ENCODE measurements around the gene KLHDC7B. TPM values are rescaled to one million over a fixed set of nuclear protein-coding genes. Genes with fewer than 3 reads are reported as not detected.
"Not testable (repeated sequence)": the region's sequence is repeated elsewhere in the genome, so short reads cannot be mapped to it uniquely, and the experiment has no call there.

Gene KLHDC7B
- polyA plus RNA-seq, 4 donors: 0.10 to 0.28 TPM; not detected in 2

DNA sequence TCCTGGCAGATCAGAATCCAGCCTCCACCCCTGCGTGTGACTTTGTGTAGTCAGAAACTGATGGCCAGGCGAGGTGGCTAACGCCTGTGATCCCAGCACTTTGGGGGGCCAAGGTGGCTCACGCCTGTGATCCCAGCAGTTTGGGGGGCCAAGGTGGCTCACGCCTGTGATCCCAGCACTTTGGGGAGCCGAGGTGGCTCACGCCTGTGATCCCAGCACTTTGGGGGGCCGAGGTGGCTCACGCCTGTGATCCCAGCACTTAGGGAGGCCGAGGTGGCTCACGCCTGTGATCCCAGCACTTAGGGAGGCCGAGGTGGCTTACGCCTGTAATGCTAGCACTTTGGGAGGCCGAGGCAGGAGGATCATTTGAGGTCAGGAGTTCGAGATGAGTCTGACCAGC is 32.5 kb upstream of the KLHDC7B start:
- WGBS, 3 donors: 96 to 98% (median 96%) methylated on average over 15 of the region's 15 CpGs
- no peaks in the 10 kb centered on the region for H3K27me3 ChIP-seq (ENCODE audit: control insufficient read depth in 3 of 3, insufficient read depth in 3 of 3, low read length in 3 of 3)
- H3K27ac ChIP-seq (ENCODE audit: low read depth in 1 of 3, low read length in 2 of 3): no peak overlapping the region
- no peak for FAIRE-seq
- H3K9me3 ChIP-seq (ENCODE audit: control insufficient read depth in 2 of 2, insufficient read depth in 1 of 2, low read depth in 1 of 2, low read length in 1 of 2): no peaks in the 10 kb centered on the region
- H3K36me3 ChIP-seq (ENCODE audit: control insufficient read depth in 3 of 3, insufficient read depth in 2 of 3, low read depth in 1 of 3, low read length in 3 of 3): peaks cover 3 to 49% (median 5%) of the 10 kb centered on the region in 3 donors
- H3K4me1 ChIP-seq (ENCODE audit: control insufficient read depth in 3 of 3, insufficient read depth in 2 of 3, low read depth in 1 of 3, low read length in 2 of 3): peaks cover 0 to 10% (median 0%) of the 10 kb centered on the region in 3 donors
- no peak overlapping the region for H3K4me3 ChIP-seq (ENCODE audit: low read depth in 1 of 3, low read length in 3 of 3)
- DNase-seq: no peak

DNA sequence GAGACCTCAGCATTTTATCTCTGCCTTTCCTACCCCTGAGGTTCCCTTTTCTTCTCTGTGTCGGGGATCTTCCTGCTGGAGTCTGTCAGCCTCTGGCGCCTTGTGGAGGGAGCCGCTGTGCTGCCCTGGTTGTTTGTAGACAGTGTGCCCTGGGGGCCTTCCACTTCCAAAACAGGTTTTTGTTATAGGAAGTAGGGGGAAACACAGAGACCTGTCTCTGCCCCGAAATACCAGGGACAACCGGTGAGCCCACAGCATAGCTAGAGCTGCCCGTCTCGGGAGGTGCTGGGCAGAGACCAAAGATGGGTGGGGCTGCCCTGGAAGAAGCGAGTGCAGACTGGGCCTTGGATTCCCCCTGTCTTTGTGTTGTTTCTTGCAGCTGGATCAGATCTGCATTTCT is 29.6 kb upstream of the KLHDC7B start:
- Histone ChIP-seq H3K9me3 (ENCODE audit: control insufficient read depth in 2 of 2, insufficient read depth in 1 of 2, low read depth in 1 of 2, low read length in 1 of 2) (no peaks in the 10 kb centered on the region), H3K27me3 (ENCODE audit: control insufficient read depth in 3 of 3, insufficient read depth in 3 of 3, low read length in 3 of 3) (no peaks in the 10 kb centered on the region), H3K36me3 (ENCODE audit: control insufficient read depth in 3 of 3, insufficient read depth in 2 of 3, low read depth in 1 of 3, low read length in 3 of 3) (peaks cover 3 to 67% (median 5%) of the 10 kb centered on the region in 3 donors), H3K27ac (ENCODE audit: low read depth in 1 of 3, low read length in 2 of 3) (no peak overlapping the region), H3K4me1 (ENCODE audit: control insufficient read depth in 3 of 3, insufficient read depth in 2 of 3, low read depth in 1 of 3, low read length in 2 of 3) (no peaks in the 10 kb centered on the region), H3K4me3 (ENCODE audit: low read depth in 1 of 3, low read length in 3 of 3) (no peak overlapping the region)
- no peak for DNase-seq
- 91 to 98% (median 93%) methylated on average over 8 of the region's 8 CpGs for WGBS, 3 donors
- FAIRE-seq: no peak

DNA sequence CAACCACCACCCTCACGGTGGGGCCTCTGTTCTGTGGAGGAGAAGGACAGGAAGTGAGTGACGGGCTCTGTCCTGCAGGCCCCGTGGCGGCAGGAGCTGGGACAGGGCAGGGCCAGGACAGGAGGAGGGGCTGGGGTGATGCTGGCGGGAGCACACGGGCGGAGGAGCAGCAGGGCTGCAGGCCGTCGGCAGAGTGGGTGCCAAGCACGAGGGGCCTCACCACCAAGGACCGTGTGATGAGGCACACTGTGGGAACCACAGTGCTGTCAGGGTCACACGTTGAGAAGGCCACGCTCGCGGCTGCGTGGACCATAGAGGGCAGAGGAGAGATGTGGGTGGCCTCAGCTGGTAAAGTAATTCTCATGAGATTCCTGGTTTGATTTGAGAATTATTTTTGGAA is 28.8 kb upstream of the KLHDC7B start:
- no peaks in the 10 kb centered on the region for H3K9me3 ChIP-seq (ENCODE audit: control insufficient read depth in 2 of 2, insufficient read depth in 1 of 2, low read depth in 1 of 2, low read length in 1 of 2)
- H3K36me3 ChIP-seq (ENCODE audit: control insufficient read depth in 3 of 3, insufficient read depth in 2 of 3, low read depth in 1 of 3, low read length in 3 of 3): peaks cover 5 to 75% (median 8%) of the 10 kb centered on the region in 3 donors
- FAIRE-seq: no peak
- no peak overlapping the region for H3K27ac ChIP-seq (ENCODE audit: low read depth in 1 of 3, low read length in 2 of 3)
- no peaks in the 10 kb centered on the region for H3K4me1 ChIP-seq (ENCODE audit: control insufficient read depth in 3 of 3, insufficient read depth in 2 of 3, low read depth in 1 of 3, low read length in 2 of 3)
- WGBS, 3 donors: 83 to 85% (median 84%) methylated on average over 16 of the region's 16 CpGs
- H3K27me3 ChIP-seq (ENCODE audit: control insufficient read depth in 3 of 3, insufficient read depth in 3 of 3, low read length in 3 of 3): no peaks in the 10 kb centered on the region
- no peak overlapping the region for H3K4me3 ChIP-seq (ENCODE audit: low read depth in 1 of 3, low read length in 3 of 3)
- no peak for DNase-seq

DNA sequence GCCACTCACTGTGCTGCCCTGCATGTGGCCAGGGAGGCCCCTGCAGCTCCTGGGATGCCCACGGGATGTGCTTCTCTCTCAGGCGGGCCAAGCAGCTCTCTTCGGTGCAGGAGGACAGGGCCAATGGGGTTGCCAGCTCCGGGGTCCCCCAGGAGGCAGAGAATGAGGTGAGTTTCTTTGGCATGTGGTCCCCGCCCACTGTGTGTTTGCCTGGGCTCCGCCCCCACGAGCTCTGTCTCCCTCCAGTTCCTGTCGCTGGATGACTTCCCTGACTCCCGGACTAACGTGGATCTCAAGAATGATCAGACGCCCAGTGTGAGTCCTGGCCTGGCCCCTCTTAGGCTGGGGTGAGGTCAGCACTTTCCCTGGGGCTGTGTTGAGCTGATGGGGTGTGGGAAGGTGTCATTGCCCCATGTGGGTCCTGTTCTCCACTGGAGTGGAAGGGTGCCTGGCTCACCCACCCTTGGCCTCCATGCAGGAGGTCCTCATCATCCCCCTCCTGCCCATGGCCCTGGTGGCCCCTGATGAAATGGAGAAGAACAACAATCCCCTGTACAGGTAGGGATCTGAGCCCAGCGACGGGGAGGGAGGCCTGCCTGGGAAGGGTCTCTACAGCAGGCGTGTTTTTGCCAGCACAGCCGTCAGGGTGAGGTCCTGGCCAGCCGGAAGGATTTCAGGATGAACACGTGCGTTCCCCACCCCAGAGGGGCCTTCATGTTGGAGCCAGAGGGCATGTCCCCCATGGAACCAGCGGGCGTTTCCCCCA is 28.0 kb upstream of the KLHDC7B start:
- FAIRE-seq (no peak), DNase-seq (no peak)
- peaks cover 0 to 5% (median 0%) of the 10 kb centered on the region in 3 donors for H3K4me1 ChIP-seq (ENCODE audit: control insufficient read depth in 3 of 3, insufficient read depth in 2 of 3, low read depth in 1 of 3, low read length in 2 of 3)
- 86 to 90% (median 88%) methylated on average over 20 of the region's 20 CpGs for WGBS, 3 donors
- H3K27me3 ChIP-seq (ENCODE audit: control insufficient read depth in 3 of 3, insufficient read depth in 3 of 3, low read length in 3 of 3): no peaks in the 10 kb centered on the region
- H3K36me3 ChIP-seq (ENCODE audit: control insufficient read depth in 3 of 3, insufficient read depth in 2 of 3, low read depth in 1 of 3, low read length in 3 of 3): peaks cover 5 to 81% (median 13%) of the 10 kb centered on the region in 3 donors
- H3K27ac ChIP-seq (ENCODE audit: low read depth in 1 of 3, low read length in 2 of 3): no peak overlapping the region
- no peaks in the 10 kb centered on the region for H3K9me3 ChIP-seq (ENCODE audit: control insufficient read depth in 2 of 2, insufficient read depth in 1 of 2, low read depth in 1 of 2, low read length in 1 of 2)
- H3K4me3 ChIP-seq (ENCODE audit: low read depth in 1 of 3, low read length in 3 of 3): no peak overlapping the region

DNA sequence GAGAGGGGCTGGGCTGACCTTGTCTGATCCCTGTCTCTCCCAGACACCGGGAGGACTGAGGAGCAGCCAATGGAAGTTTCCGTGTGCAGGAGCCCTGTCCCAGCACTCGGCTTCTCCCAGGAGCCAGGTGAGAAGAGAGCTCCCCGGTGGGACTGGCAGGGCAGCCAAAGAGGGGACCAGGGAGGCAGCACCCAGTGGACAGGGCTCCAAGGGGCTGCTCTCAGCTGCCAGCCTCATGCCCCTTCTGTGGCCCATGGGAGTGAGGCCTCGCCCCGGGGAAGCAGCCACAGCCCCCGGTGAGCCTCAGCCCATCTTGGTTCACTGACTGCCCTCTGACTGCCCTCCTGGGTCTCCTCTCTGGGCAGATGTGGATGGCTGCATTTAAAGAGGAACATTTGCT is 27.1 kb upstream of the KLHDC7B start:
- DNase-seq: no peak
- WGBS, 3 donors: 94 to 95% (median 94%) methylated on average over 7 of the region's 7 CpGs

DNA sequence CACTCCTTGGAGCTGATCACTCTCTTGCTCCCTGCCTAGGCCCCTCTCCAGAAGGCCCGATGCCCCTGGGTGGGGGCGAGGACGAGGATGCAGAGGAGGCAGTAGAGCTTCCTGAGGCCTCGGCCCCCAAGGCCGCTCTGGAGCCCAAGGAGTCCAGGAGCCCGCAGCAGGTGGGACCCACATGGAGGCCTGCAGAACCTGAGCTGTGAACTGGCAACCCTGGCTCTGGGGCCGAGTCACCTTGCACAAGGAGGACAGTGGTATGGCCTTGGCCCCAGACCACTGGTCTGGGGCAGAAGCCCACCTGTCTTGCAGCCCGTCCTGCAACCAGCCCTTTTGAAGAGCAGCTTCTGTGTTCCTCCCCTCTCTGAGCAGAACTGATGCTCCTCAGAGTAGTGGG is 26.5 kb upstream of the KLHDC7B start:
- H3K9me3 ChIP-seq (ENCODE audit: control insufficient read depth in 2 of 2, insufficient read depth in 1 of 2, low read depth in 1 of 2, low read length in 1 of 2): no peaks in the 10 kb centered on the region
- no peaks in the 10 kb centered on the region for H3K27me3 ChIP-seq (ENCODE audit: control insufficient read depth in 3 of 3, insufficient read depth in 3 of 3, low read length in 3 of 3)
- peaks cover 8 to 88% (median 13%) of the 10 kb centered on the region in 3 donors for H3K36me3 ChIP-seq (ENCODE audit: control insufficient read depth in 3 of 3, insufficient read depth in 2 of 3, low read depth in 1 of 3, low read length in 3 of 3)
- peaks cover 0 to 18% (median 1%) of the 10 kb centered on the region in 3 donors for H3K4me1 ChIP-seq (ENCODE audit: control insufficient read depth in 3 of 3, insufficient read depth in 2 of 3, low read depth in 1 of 3, low read length in 2 of 3)
- no peak overlapping the region for H3K4me3 ChIP-seq (ENCODE audit: low read depth in 1 of 3, low read length in 3 of 3)
- no peak for DNase-seq
- WGBS, 3 donors: 95 to 97% (median 97%) methylated on average over 7 to 8 of the region's 8 CpGs
- H3K27ac ChIP-seq (ENCODE audit: low read depth in 1 of 3, low read length in 2 of 3): no peak overlapping the region
- FAIRE-seq: no peak

More for the DNA sequence above, 27.1 kb upstream of the KLHDC7B start:
- Histone ChIP-seq H3K4me3 (ENCODE audit: low read depth in 1 of 3, low read length in 3 of 3) (no peak overlapping the region), H3K9me3 (ENCODE audit: control insufficient read depth in 2 of 2, insufficient read depth in 1 of 2, low read depth in 1 of 2, low read length in 1 of 2) (no peaks in the 10 kb centered on the region), H3K27ac (ENCODE audit: low read depth in 1 of 3, low read length in 2 of 3) (no peak overlapping the region), H3K27me3 (ENCODE audit: control insufficient read depth in 3 of 3, insufficient read depth in 3 of 3, low read length in 3 of 3) (no peaks in the 10 kb centered on the region), H3K4me1 (ENCODE audit: control insufficient read depth in 3 of 3, insufficient read depth in 2 of 3, low read depth in 1 of 3, low read length in 2 of 3) (peaks cover 0 to 13% (median 1%) of the 10 kb centered on the region in 3 donors), H3K36me3 (ENCODE audit: control insufficient read depth in 3 of 3, insufficient read depth in 2 of 3, low read depth in 1 of 3, low read length in 3 of 3) (peaks cover 8 to 84% (median 13%) of the 10 kb centered on the region in 3 donors)
- FAIRE-seq: no peak

DNA sequence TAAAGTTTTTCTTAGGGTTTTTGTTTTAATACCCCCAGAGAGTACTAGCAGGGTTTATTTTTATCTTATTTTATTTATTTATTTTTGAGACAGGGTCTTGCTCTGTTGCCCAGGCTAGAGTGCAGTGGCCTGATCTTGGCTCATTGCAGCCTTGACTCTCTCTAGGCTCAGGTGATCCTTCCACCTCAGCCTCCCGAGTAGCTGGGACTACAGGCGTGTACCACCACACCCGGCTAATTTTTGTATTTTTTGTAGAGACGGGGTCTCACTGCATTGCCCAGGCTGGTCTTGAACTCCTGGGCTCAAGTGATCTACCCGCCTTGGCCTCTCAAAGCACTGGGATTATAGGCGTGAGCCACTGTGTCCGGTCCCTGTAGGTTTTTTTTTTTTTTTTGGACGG is 25.5 kb upstream of the KLHDC7B start:
- Histone ChIP-seq H3K36me3 (ENCODE audit: control insufficient read depth in 3 of 3, insufficient read depth in 2 of 3, low read depth in 1 of 3, low read length in 3 of 3) (peaks cover 8 to 80% (median 13%) of the 10 kb centered on the region in 3 donors), H3K4me1 (ENCODE audit: control insufficient read depth in 3 of 3, insufficient read depth in 2 of 3, low read depth in 1 of 3, low read length in 2 of 3) (peaks cover 0 to 25% (median 1%) of the 10 kb centered on the region in 3 donors)
- not testable (repeated sequence) for H3K9me3 ChIP-seq (ENCODE audit: control insufficient read depth in 2 of 2, insufficient read depth in 1 of 2, low read depth in 1 of 2, low read length in 1 of 2); FAIRE-seq; H3K27me3 ChIP-seq (ENCODE audit: control insufficient read depth in 3 of 3, insufficient read depth in 3 of 3, low read length in 3 of 3); H3K4me3 ChIP-seq (ENCODE audit: low read depth in 1 of 3, low read length in 3 of 3); DNase-seq; H3K27ac ChIP-seq (ENCODE audit: low read depth in 1 of 3, low read length in 2 of 3)
- 95 to 97% (median 97%) methylated on average over 8 of the region's 8 CpGs for WGBS, 3 donors

DNA sequence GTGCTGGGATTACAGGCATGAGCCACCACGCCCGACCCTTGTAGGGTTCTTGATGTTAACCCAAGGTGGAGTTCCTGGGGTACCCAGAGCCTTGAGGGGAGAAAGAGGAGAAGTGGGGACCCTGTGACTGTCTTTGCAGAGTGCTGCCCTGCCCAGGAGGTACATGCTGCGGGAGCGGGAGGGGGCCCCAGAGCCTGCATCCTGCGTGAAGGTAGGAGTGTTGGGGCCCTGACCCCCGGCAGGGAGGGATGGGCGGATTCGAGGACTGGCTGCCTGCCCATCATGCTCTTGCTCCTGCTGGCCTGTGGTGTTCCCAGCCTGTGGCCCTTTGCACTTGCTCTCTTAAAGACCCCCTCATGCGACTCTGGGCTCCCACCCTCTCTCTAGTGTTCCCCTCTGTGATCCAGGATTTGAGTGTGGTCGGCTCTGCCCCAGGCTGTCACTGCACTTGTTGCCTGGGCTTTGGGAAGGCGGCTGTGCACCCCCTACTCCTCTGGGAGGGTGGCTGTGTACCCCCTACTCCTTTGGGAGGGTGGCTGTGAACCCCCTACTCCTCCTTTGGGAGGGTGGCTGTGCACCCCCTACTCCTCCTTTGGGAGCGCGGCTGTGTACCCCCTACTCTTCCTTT is 24.8 kb upstream of the KLHDC7B start:
- peaks cover 0 to 25% (median 1%) of the 10 kb centered on the region in 3 donors for H3K4me1 ChIP-seq (ENCODE audit: control insufficient read depth in 3 of 3, insufficient read depth in 2 of 3, low read depth in 1 of 3, low read length in 2 of 3)
- no peak overlapping the region for H3K27ac ChIP-seq (ENCODE audit: low read depth in 1 of 3, low read length in 2 of 3)
- 94 to 96% (median 94%) methylated on average over 11 to 13 of the region's 13 CpGs for WGBS, 3 donors
- DNase-seq: no peak
- FAIRE-seq: no peak
- H3K27me3 ChIP-seq (ENCODE audit: control insufficient read depth in 3 of 3, insufficient read depth in 3 of 3, low read length in 3 of 3): no peaks in the 10 kb centered on the region
- peaks cover 8 to 77% (median 13%) of the 10 kb centered on the region in 3 donors for H3K36me3 ChIP-seq (ENCODE audit: control insufficient read depth in 3 of 3, insufficient read depth in 2 of 3, low read depth in 1 of 3, low read length in 3 of 3)
- H3K4me3 ChIP-seq (ENCODE audit: low read depth in 1 of 3, low read length in 3 of 3): no peak overlapping the region
- no peaks in the 10 kb centered on the region for H3K9me3 ChIP-seq (ENCODE audit: control insufficient read depth in 2 of 2, insufficient read depth in 1 of 2, low read depth in 1 of 2, low read length in 1 of 2)
